ENCODE data around the gene MBD3L2. TPM values are rescaled to one million over a fixed set of nuclear protein-coding genes. Genes with fewer than 3 reads are reported as not detected.
"Not testable (repeated sequence)": the region's sequence is repeated elsewhere in the genome, so short reads cannot be mapped to it uniquely, and the experiment has no call there.

Gene MBD3L2
- total RNA-seq, 1 experiment from 2014 or later, result not detected

DNA sequence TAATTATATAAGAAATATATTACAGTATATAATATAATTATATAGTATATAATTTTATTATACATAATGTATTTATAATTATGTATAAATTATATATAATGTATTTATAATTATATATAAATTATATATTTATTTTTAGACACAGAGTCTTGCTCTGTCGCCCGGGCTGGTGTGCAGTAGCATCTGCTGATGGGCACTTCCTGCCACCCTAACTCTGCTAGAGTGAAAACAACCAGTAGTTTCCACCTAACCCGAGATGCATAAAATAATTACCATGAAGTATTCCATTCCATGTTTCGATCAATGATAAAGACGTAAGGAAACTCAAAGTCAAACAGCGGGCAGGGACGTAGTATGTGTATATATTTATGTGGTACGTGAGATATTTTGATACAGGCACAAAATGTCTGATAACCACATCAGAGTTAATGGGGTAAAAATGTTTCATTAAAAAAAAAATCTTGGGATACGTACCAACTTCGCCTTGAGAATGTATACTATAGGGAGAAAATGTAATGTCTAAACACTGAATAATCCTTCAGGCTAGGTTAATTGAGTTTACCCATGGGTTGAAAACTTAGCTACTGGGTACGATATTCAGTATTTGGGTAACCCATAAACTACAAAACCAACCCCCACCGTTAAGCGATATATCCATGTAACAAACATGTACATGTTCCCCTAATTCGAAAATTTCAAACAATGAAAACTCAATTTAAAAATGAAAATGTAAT, 5.7 kb downstream of the MBD3L2 start:
- DNase-seq (ENCODE audit: low read depth, low spot score); in situ Hi-C loops (cut with HindIII; ENCODE audit: low pct_unique_long_range_greater_than_20kb, low sequenced_read_pairs): not testable (repeated sequence)

DNA sequence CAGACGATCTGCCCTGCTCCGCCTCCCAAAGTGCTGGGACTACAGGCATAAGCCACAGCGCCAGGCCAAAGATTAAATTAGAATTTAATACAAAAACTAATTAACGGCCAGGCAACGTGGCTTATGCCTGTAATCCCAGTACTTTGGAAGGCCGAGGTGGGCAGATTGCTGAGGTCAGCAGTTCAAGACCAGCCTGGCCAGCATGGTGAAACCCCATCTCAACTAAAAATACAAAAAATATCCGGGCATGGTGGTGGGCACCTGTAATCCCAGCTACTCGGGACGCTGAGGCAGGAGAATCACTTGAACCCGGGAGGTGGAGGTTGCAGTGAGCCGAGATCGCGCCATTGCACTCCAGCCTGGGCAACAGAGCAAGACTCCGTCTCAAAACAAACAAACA, 6.6 kb downstream of the MBD3L2 start:
- DNase-seq (ENCODE audit: low read depth, low spot score); in situ Hi-C loops (cut with HindIII; ENCODE audit: low pct_unique_long_range_greater_than_20kb, low sequenced_read_pairs): not testable (repeated sequence)

DNA sequence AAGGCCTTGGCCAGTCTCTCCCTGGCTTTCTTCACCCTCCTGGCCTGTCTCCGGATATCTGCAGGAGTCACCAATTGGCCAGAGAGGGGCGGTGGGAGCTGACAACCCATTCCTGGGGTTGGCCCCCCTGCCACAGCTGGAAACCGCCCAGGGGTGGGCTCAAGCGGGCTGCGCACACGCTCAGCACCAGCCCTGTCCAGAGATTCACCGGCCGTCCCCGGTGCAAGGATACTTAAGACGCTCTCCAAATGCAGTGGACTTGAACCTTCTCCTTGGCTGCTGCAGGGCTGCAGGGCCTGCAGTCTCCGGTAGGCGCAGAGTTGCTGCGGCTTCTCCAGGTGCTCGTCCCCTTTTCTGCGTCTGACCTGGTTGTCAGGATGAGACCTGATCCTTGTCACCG, 7.2 kb downstream of the MBD3L2 start:
- in situ Hi-C loops (cut with HindIII; ENCODE audit: low pct_unique_long_range_greater_than_20kb, low sequenced_read_pairs); DNase-seq (ENCODE audit: low read depth, low spot score): not testable (repeated sequence)

GRCh38 chr19:7058576-7058975, 9.5 kb downstream of the MBD3L2 start, which contains the start of gene MBD3L3:
MBD3L3 (minus strand) TSS chr19:7058676; CDS start chr19:7058605, 71 bp downstream.
- in situ Hi-C loops (cut with HindIII; ENCODE audit: low pct_unique_long_range_greater_than_20kb, low sequenced_read_pairs), result not testable (repeated sequence)

DNA sequence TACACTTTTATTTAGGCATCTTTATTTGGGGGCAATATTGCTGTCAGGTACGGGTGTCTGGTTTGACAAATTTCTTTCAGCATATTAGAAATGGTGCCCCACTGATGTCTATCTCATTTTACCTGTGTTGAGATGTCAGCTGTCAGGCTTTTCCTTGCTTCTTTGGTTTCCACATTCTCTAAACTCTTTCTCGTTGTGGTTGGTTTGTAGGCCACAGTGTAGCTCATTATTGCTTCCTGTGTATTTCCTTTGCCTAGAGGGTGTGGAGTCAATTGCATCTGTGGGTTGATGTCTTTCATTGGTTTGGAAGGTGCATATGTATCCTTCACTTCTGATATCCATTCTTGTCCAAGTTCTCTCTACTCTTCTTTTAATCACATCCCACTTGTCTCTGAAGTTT, 10.9 kb downstream of the MBD3L2 start:
- DNase-seq (ENCODE audit: low read depth, low spot score); in situ Hi-C loops (cut with HindIII; ENCODE audit: low pct_unique_long_range_greater_than_20kb, low sequenced_read_pairs): not testable (repeated sequence)

More at GRCh38 chr19:7058576-7058975, 9.5 kb downstream of the MBD3L2 start, which contains the start of gene MBD3L3:
- not testable (repeated sequence) for DNase-seq (ENCODE audit: low read depth, low spot score)

GRCh38 chr19:7063339-7063738, 14.2 kb downstream of the MBD3L2 start:
- in situ Hi-C loops (cut with HindIII; ENCODE audit: low pct_unique_long_range_greater_than_20kb, low sequenced_read_pairs), result no loop called here
- no peak for DNase-seq (ENCODE audit: low read depth, low spot score)

DNA sequence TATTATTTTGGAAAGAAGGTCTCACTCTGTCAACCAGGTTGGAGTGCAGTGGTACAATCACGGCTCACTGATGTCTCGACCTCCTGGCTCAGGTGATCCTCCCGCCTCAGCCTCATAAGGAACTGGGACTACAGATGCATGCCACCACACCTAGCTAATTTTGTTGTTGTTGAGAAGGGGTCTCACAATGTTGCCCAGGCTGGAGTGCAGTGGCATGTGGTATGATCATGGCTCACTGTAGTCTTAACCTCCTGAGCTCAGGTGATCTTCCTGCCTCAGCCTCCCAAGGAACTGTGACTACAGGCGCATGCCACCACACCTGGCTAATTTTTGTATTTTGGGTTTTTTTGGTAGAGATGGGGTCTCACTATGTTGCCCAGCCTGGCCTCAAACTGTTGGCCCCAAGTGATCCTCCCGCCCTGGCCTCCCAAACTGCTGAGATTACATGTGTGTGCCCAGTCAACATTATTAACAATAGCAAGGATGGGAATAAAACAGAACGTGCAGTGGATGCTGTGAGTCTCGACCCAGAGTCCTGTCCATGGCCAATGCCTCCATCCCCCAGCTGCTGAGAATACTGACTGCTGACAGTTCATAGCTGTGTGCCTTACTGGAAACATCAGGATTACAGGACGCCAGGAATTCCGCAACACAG, 14.8 kb downstream of the MBD3L2 start:
- no peak for DNase-seq (ENCODE audit: low read depth, low spot score)
- in situ Hi-C loops (cut with HindIII; ENCODE audit: low pct_unique_long_range_greater_than_20kb, low sequenced_read_pairs), result no loop called here

DNA sequence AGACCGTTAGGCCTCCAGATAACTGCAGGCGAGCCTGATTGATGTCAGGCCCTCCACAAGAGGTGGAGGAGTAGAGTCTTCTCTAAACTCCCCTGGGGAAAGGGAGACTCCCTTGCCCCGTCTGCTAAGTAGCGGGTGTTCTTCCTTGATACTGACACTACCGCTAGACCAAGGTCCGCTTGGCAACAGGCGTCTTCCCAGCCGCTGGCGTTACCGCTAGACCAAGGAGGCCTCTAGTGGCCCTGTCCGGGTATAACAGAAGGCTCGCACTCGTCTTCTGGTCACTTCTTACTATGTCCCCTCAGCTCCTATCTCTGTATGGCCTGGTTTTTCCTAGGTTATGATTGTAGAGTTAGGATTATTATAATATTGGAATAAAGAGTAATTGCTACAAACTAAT, 18.0 kb downstream of the MBD3L2 start:
- peak; percentile 59 for DNase-seq (ENCODE audit: low read depth, low spot score)
- in situ Hi-C loops (cut with HindIII; ENCODE audit: low pct_unique_long_range_greater_than_20kb, low sequenced_read_pairs), result not testable (repeated sequence)

GRCh38 chr19:7067716-7068115, 18.6 kb downstream of the MBD3L2 start:
- no peak for DNase-seq (ENCODE audit: low read depth, low spot score)
- in situ Hi-C loops (cut with HindIII; ENCODE audit: low pct_unique_long_range_greater_than_20kb, low sequenced_read_pairs), result no loop called here

DNA sequence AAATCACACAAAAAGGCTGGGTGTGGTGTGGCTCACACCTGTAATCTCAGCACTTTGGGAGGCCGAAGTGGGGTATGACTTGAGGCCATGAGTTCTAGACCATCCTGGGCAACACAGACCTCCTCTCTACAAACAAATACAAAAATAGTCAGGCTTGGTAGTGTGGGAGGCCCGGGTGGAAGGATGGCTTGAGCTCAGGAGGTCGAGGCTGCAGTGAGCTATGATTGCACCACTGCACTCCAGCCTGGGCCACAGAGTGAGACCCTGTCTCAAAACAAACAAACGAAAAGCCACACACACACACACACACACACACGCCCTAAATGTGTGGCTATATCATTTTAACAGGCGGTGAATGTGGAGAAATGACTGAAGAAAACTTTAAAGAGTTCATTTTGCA, 19.5 kb downstream of the MBD3L2 start:
- DNase-seq (ENCODE audit: low read depth, low spot score), result no peak

GRCh38 chr19:7069042-7069903, 20.2 kb downstream of the MBD3L2 start, which contains the start of gene ZNF557:
ZNF557 (plus strand) TSS chr19:7069703; CDS start chr19:7075075, 5,372 bp downstream.
- peak; percentile 95 for DNase-seq (ENCODE audit: low read depth, low spot score)
- in situ Hi-C loops (cut with HindIII; ENCODE audit: low pct_unique_long_range_greater_than_20kb, low sequenced_read_pairs), result no loop called here

More for the DNA sequence above, 19.5 kb downstream of the MBD3L2 start:
- in situ Hi-C loops (cut with HindIII; ENCODE audit: low pct_unique_long_range_greater_than_20kb, low sequenced_read_pairs), result no loop called here

DNA sequence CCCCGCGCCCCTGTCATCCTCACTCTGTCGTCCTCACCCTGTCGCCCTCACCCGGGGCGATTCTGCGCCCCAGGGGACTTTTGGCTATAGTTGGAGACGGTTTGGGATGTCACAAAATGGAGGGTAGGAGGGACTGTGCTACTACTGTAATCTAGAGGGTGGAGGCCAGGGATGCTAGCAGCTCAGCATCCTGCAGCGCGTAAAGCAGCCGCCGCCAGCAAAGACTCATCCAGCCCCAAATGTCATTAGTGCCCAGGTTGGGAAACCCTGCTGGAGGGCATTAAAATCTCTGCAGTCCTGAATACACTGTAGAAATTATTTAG, 20.7 kb downstream of the MBD3L2 start:
- in situ Hi-C loops (cut with HindIII; ENCODE audit: low pct_unique_long_range_greater_than_20kb, low sequenced_read_pairs), result no loop called here
- DNase-seq (ENCODE audit: low read depth, low spot score), result no peak

DNA sequence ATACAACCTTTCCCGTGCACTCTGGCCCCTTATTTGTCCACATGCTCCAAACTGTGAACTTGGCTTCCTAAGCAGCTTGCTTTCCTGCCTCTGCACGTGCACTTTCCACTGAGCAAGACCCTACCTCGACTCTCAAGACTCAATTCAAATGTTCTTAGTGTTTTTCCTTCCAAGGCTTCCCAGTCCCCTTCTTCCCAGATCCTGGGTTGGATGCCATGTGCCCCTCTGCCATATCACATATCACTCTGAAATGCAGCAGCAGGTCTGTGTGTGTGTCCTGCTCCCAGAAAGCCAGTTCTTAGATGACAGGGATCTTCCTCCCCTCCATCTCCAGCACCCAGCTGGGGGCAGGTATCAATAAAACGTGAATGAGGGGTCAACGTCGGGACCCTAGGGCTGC, 23.4 kb downstream of the MBD3L2 start:
- DNase-seq (ENCODE audit: low read depth, low spot score), result no peak
- in situ Hi-C loops (cut with HindIII; ENCODE audit: low pct_unique_long_range_greater_than_20kb, low sequenced_read_pairs), result no loop called here

DNA sequence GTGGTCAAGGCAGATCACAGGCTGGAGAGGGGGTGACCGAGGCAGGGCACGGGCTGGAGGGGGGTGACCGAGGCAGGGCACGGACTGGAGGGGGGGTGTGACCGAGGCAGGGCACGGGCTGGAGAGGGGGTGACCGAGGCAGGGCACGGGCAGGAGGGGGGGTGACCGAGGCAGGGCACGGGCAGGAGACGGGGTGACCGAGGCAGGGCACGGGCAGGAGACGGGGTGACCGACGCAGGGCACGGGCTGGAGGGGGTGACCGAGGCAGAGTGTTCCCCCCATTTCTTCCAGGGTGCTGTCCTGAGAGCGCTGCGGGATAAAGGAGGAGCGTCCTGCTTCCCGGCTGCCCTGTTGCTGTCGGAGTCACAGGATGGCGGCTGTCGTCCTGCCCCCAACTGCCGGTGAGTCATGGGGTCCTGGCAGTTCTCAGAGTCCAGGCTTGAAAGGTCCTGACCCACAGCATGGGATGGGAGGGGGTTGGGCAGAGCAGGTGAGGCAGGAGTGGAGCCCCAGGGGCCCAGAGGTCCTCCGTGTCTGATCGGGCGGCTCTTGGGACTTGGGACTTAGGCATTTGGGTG, 25.7 kb downstream of the MBD3L2 start:
- no peak for DNase-seq (ENCODE audit: low read depth, low spot score)
- in situ Hi-C loops (cut with HindIII; ENCODE audit: low pct_unique_long_range_greater_than_20kb, low sequenced_read_pairs), result no loop called here

DNA sequence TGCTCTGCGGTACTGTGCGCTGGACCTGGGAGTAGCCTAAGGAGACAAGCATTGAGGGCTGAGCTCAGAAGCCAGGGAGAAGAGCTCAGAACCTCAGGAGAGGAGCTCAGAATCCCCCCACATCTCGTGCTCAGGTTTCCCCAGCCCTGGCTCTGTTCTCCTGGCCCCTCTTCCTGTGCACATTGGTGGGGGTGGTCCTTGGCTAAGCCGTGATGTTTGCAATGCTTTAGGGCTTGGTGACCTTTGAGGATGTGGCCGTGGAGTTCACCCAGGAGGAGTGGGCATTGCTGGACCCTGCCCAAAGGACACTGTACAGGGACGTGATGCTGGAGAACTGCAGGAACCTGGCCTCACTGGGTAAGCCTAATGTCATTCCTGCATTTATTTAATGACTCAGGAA, 27.0 kb downstream of the MBD3L2 start:
- no peak for DNase-seq (ENCODE audit: low read depth, low spot score)
- in situ Hi-C loops (cut with HindIII; ENCODE audit: low pct_unique_long_range_greater_than_20kb, low sequenced_read_pairs), result no loop called here

- in situ Hi-C loops (cut with HindIII; ENCODE audit: low pct_unique_long_range_greater_than_20kb, low sequenced_read_pairs), result no loop called here
- no peak for DNase-seq (ENCODE audit: low read depth, low spot score)
These were observed 28.9 kb downstream of the MBD3L2 start for GRCh38 chr19:7078008-7078407.

DNA sequence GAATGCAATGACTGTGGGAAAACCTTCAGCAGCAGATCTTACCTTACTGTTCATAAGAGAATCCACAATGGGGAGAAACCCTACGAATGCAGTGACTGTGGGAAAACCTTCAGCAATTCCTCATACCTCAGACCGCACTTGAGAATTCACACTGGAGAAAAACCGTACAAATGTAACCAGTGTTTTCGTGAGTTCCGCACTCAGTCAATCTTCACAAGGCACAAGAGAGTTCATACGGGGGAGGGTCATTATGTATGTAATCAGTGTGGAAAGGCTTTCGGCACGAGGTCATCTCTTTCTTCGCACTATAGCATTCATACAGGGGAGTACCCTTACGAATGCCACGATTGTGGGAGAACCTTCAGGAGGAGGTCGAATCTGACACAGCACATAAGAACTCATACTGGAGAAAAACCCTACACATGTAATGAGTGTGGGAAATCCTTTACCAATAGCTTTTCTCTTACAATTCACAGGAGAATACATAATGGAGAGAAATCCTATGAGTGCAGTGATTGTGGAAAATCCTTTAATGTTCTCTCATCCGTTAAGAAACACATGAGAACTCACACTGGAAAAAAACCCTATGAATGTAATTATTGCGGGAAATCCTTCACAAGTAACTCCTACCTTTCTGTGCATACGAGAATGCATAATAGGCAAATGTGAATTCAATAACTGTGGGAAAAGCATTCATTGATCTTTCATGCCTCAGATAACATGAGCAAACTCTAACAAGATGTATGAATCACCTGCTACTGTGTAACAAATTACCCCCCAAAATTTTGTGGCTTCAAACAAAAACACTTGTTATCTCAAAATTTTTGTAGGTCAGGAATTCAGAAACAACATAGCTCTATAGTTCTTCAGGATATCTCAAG, 34.2 kb downstream of the MBD3L2 start:
- in situ Hi-C loops (cut with HindIII; ENCODE audit: low pct_unique_long_range_greater_than_20kb, low sequenced_read_pairs), result no loop called here
- DNase-seq (ENCODE audit: low read depth, low spot score), result peak; percentile 10

Measured in SK-MEL-5 (cell line).